HG02884 (cell line): ENCODE results near the gene GPR107.

Experiments used
- ATAC-seq: cut with Tn5 transposase; IDR thresholded peaks from one replicate; pipeline ENCODE4 v1.9.1; 2021; ENCODE audit warnings: mild to moderate bottlenecking, moderate library complexity; ENCODE audit not compliant: unreplicated experiment

GPR107 gene

GRCh38 chr9:130155647-130156046 is 101.9 kb downstream of the GPR107 start:
- no peak for ATAC-seq

GRCh38 chr9:130156672-130157071 is 103.0 kb downstream of the GPR107 start:
- ATAC-seq, result no peak

- no peak for ATAC-seq
Measured at GRCh38 chr9:130157079-130157478, 103.4 kb downstream of the GPR107 start.

- ATAC-seq, result no peak
Measured at GRCh38 chr9:130158001-130158400, 104.3 kb downstream of the GPR107 start.

- ATAC-seq, result no peak
Measured at GRCh38 chr9:130159057-130159456, 105.4 kb downstream of the GPR107 start.

GRCh38 chr9:130159915-130160670 is 106.4 kb downstream of the GPR107 start:
- no peak for ATAC-seq

GRCh38 chr9:130160862-130161470 is 107.3 kb downstream of the GPR107 start:
- ATAC-seq, result no peak

- ATAC-seq, result no peak
Measured at GRCh38 chr9:130165579-130165978, 111.9 kb downstream of the GPR107 start.

GRCh38 chr9:130166399-130166798 is 112.7 kb downstream of the GPR107 start:
- ATAC-seq, result no peak

- no peak for ATAC-seq
Measured at GRCh38 chr9:130167927-130168326, 114.2 kb downstream of the GPR107 start.

GRCh38 chr9:130171226-130172148 is 117.8 kb downstream of the GPR107 start:
- no peak for ATAC-seq

- ATAC-seq, result no peak
Measured at GRCh38 chr9:130172161-130172857, 118.6 kb downstream of the GPR107 start, which contains the start of gene NCS1. NCS1 (plus strand) TSS chr9:130172404; CDS start chr9:130172664, 260 bp downstream.

GRCh38 chr9:130172858-130173665 is 119.4 kb downstream of the GPR107 start:
- ATAC-seq, result no peak

GRCh38 chr9:130173666-130173983 is 119.9 kb downstream of the GPR107 start:
- no peak for ATAC-seq

- ATAC-seq, result no peak
Measured at GRCh38 chr9:130174025-130174424, 120.3 kb downstream of the GPR107 start.

GRCh38 chr9:130174920-130175321 is 121.2 kb downstream of the GPR107 start:
- ATAC-seq, result no peak

GRCh38 chr9:130175355-130175754 is 121.6 kb downstream of the GPR107 start:
- no peak for ATAC-seq

GRCh38 chr9:130176760-130177159 is 123.1 kb downstream of the GPR107 start:
- no peak for ATAC-seq

GRCh38 chr9:130177898-130178805 is 124.4 kb downstream of the GPR107 start:
- ATAC-seq, result no peak
